ENCODE data around the gene MRPS17.

The MRPS17 gene

GRCh38 chr7:55964261-55965099, 12.8 kb downstream of the MRPS17 start, which contains the start of gene NIPSNAP2:
Gene NIPSNAP2, plus strand, starts transcription at chr7:55964585. Its CDS starts 25 bp downstream, at chr7:55964610.
- TF ChIP-seq CTCF (conservative IDR thresholded peaks at IDR 0.05; ENCODE audit: low read length): no peak; the same call in 1 of the 2 replicates
- peak; percentile 66 for DNase-seq (ENCODE audit: low read depth)
- peak within 1 kb of the TSS; percentile 71 for H3K4me3 ChIP-seq (ENCODE audit: low read length)

- peak overlapping the region; percentile 71 for H3K4me3 ChIP-seq (ENCODE audit: low read length)
- no peak for TF ChIP-seq CTCF (conservative IDR thresholded peaks at IDR 0.05; ENCODE audit: low read length)
- peak; percentile 42 for DNase-seq (ENCODE audit: low read depth)
These were observed 13.4 kb downstream of the MRPS17 start for GRCh38 chr7:55965100-55965470.

GRCh38 chr7:55965805-55966421, 14.2 kb downstream of the MRPS17 start:
- peak overlapping the region; percentile 71 for H3K4me3 ChIP-seq (ENCODE audit: low read length)
- peak; percentile 82 for DNase-seq (ENCODE audit: low read depth)
- TF ChIP-seq CTCF (conservative IDR thresholded peaks at IDR 0.05; ENCODE audit: low read length): no peak

- no peak for DNase-seq (ENCODE audit: low read depth)
- H3K4me3 ChIP-seq (ENCODE audit: low read length): no peak overlapping the region
- TF ChIP-seq CTCF (conservative IDR thresholded peaks at IDR 0.05; ENCODE audit: low read length): no peak
These were observed 15.2 kb downstream of the MRPS17 start for GRCh38 chr7:55966851-55967250.

GRCh38 chr7:55969391-55969790, 17.7 kb downstream of the MRPS17 start:
- no peak for TF ChIP-seq CTCF (conservative IDR thresholded peaks at IDR 0.05; ENCODE audit: low read length)
- no peak overlapping the region for H3K4me3 ChIP-seq (ENCODE audit: low read length)
- DNase-seq (ENCODE audit: low read depth): no peak

- no peak for TF ChIP-seq CTCF (conservative IDR thresholded peaks at IDR 0.05; ENCODE audit: low read length)
- no peak for DNase-seq (ENCODE audit: low read depth)
- no peak overlapping the region for H3K4me3 ChIP-seq (ENCODE audit: low read length)
These were observed 18.9 kb downstream of the MRPS17 start for GRCh38 chr7:55970561-55970960.

GRCh38 chr7:55970978-55971377, 19.3 kb downstream of the MRPS17 start:
- DNase-seq (ENCODE audit: low read depth): no peak
- TF ChIP-seq CTCF (conservative IDR thresholded peaks at IDR 0.05; ENCODE audit: low read length): no peak
- H3K4me3 ChIP-seq (ENCODE audit: low read length): no peak overlapping the region
